OCI-LY7 (cell line): ENCODE measurements around the gene SLC25A24. TPM values are rescaled to one million over a fixed set of nuclear protein-coding genes. Genes with fewer than 3 reads are reported as not detected.

ENCODE experiments used
- BruUV-seq: library from RNA; stranded (reverse); fragments of 400-500 nt; replicated peaks from 2 replicates; lab custom pipeline; 2021; lab: Mats Ljungman, UMichigan
- CTCF ChIA-PET: fragments of 300-600 bp; sonication (Branson Sonifier 250); formaldehyde crosslinking; loops from one replicate; lab custom pipeline; 2022; ENCODE audit warnings: antibody characterized with exemption; ENCODE audit not compliant: unreplicated experiment; lab: Charles Lee
- POLR2A ChIA-PET: fragments of 300-600 bp; sonication (Branson Sonifier 250); formaldehyde crosslinking; loops from one replicate; lab custom pipeline; 2022; ENCODE audit warnings: antibody characterized with exemption; lab: Charles Lee
- DNase-seq: peaks from one replicate; pipeline ENCODE4 v3.0.0-alpha.2; 2015; ENCODE audit warnings: low spot score
- H2AFZ ChIP-seq: fragments of 200-600 bp; sonication (generic), shearing (Covaris generic); 2 replicates; pipeline ENCODE4 v1.6.1; 2014; ENCODE audit warnings: mild to moderate bottlenecking, antibody characterized with exemption, low read length, moderate library complexity
- H3K27ac ChIP-seq: fragments of 200-600 bp; sonication (generic); 2 replicates; pipeline ENCODE4 v1.5.1; 2014; ENCODE audit warnings: mixed run types, low read depth, mild to moderate bottlenecking, moderate library complexity, low read length, inconsistent platforms; ENCODE audit not compliant: poor library complexity, severe bottlenecking
- H3K36me3 ChIP-seq: fragments of 200-600 bp; sonication (generic); 2 replicates; pipeline ENCODE4 v1.6.1; 2014; ENCODE audit warnings: mild to moderate bottlenecking, antibody characterized with exemption, low read length, moderate library complexity, mixed read lengths; ENCODE audit not compliant: insufficient read depth
- H3K4me1 ChIP-seq: fragments of 200-600 bp; sonication (generic); 2 replicates; pipeline ENCODE4 v1.5.1; 2014; ENCODE audit warnings: mild to moderate bottlenecking, low read length; ENCODE audit not compliant: insufficient read depth, poor library complexity, severe bottlenecking
- H3K4me2 ChIP-seq: fragments of 200-600 bp; sonication (generic); 2 replicates; pipeline ENCODE4 v1.6.1; 2014; ENCODE audit warnings: mild to moderate bottlenecking, low read length
- H3K4me3 ChIP-seq: fragments of 200-600 bp; sonication (generic); 2 replicates; pipeline ENCODE4 v1.5.1; 2014; ENCODE audit warnings: mild to moderate bottlenecking, low read depth, low read length; ENCODE audit not compliant: poor library complexity, severe bottlenecking
- H3K79me2 ChIP-seq: fragments of 200-600 bp; sonication (generic); 2 replicates; pipeline ENCODE4 v1.6.1; 2016; ENCODE audit warnings: low read depth, mild to moderate bottlenecking, low read length, moderate library complexity, mixed read lengths; ENCODE audit not compliant: insufficient read depth
- H3K9me2 ChIP-seq: fragments of 200-600 bp; sonication (generic); 2 replicates; pipeline ENCODE4 v1.6.1; 2016; ENCODE audit warnings: mild to moderate bottlenecking, low read length, mixed read lengths; ENCODE audit not compliant: insufficient read depth
- H3K9me3 ChIP-seq: fragments of 200-600 bp; sonication (generic); 2 replicates; pipeline ENCODE4 v1.6.1; 2014; ENCODE audit warnings: mild to moderate bottlenecking, mixed run types, low read length, mixed read lengths
- H4K20me1 ChIP-seq: fragments of 200-600 bp; sonication (generic); 2 replicates; pipeline ENCODE4 v1.6.1; 2014; ENCODE audit warnings: mild to moderate bottlenecking, antibody characterized with exemption, low read length, moderate library complexity, mixed read lengths; ENCODE audit not compliant: insufficient read depth
- CTCF ChIP-seq: fragments of 200-600 bp; sonication (generic); conservative IDR thresholded peaks from 2 replicates; pipeline ENCODE4 v1.5.1; 2014; ENCODE audit warnings: mild to moderate bottlenecking, antibody characterized with exemption, low read length, moderate library complexity, mixed read lengths
- EZH2phosphoT487 ChIP-seq: fragments of 200-600 bp; sonication (generic); IDR thresholded peaks from 2 replicates; pipeline ENCODE4 v1.6.1; 2018; ENCODE audit warnings: low read depth, borderline replicate concordance, mild to moderate bottlenecking, mixed run types, antibody characterized with exemption, low read length, moderate library complexity, mixed read lengths
- intact Hi-C: fragments of 100-400 bp; cut with micrococcal nuclease; formaldehyde crosslinking; loops from one replicate; pipeline ENCODE4 v1.10.0; 2022; ENCODE audit not compliant: unreplicated experiment
- total RNA-seq, 2 experiments: library from RNA; depleted of rRNA in 1 of 2; stranded (reverse); fragments of >200 nt in 1 of 2; shearing (Covaris generic) in 1 of 2; gene quantifications; 2 replicates each; pipeline ENCODE4 v1.2.3, GENCODE V29; 2014 to 2022

Gene SLC25A24
- total RNA-seq, 2 experiments from 2014 or later, result not detected

- Histone ChIP-seq H3K27ac (no peak overlapping the region), H3K9me2 (no peaks in the 10 kb centered on the region), H3K4me1 (peaks cover 23% of the 10 kb centered on the region), H4K20me1 (no peaks in the 10 kb centered on the region), H2AFZ (no peak overlapping the region), H3K4me3 (no peak overlapping the region), H3K4me2 (no peak overlapping the region), H3K36me3 (no peaks in the 10 kb centered on the region), H3K79me2 (no peaks in the 10 kb centered on the region), H3K9me3 (no peaks in the 10 kb centered on the region)
- TF ChIP-seq CTCF, result no peak
- no peak for TF ChIP-seq EZH2phosphoT487
- ChIA-PET POLR2A (interaction anchor here (1.2 kb wide), 1 partner anchor 33 kb away, joined by 3 read pairs; no protein-coding TSS in a partner anchor), CTCF (no interaction called here)
- intact Hi-C loops, result no loop called here
- no peak for DNase-seq
- BruUV-seq, result no TSS peak
These were observed 115.2 kb downstream of the SLC25A24 start for GRCh38 chr1:108084866-108085477.

Other genes with a start within 250 kb of the SLC25A24 start
- gene VAV3, start 235.2 kb downstream of the SLC25A24 start, total RNA-seq (2014; rRNA removed; shearing (Covaris generic)), result 2.3 and 6.6 TPM in 2 replicates
- gene VAV3, start 235.2 kb downstream of the SLC25A24 start, total RNA-seq (2022), result 5.1 and 8.3 TPM in 2 replicates
- gene NBPF4, start 43.7 kb upstream of the SLC25A24 start, total RNA-seq (2014; rRNA removed; shearing (Covaris generic)), result not detected in 2 replicates
- not detected in 2 replicates for gene NBPF4, start 43.7 kb upstream of the SLC25A24 start, total RNA-seq (2022)
- not detected in 2 replicates for gene NBPF6, start 250.0 kb upstream of the SLC25A24 start, total RNA-seq (2014; rRNA removed; shearing (Covaris generic))
- gene NBPF6, start 250.0 kb upstream of the SLC25A24 start, total RNA-seq (2022), result not detected in 2 replicates